ENCODE results near the gene CDH4. TPM values are rescaled to one million over a fixed set of nuclear protein-coding genes. Genes with fewer than 3 reads are reported as not detected.

Gene CDH4
- total RNA-seq, 2 donors from 2014 or later, result 0.29 to 0.45 TPM

- H3K27me3 Mint-ChIP-seq, result peaks cover 6% of the 10 kb centered on the region
- no peaks in the 10 kb centered on the region for H3K9me3 Mint-ChIP-seq
- no peaks in the 10 kb centered on the region for H3K4me1 Mint-ChIP-seq
- H3K27ac Mint-ChIP-seq, result no peak overlapping the region
- H3K4me3 Mint-ChIP-seq, result no peak overlapping the region
- no peak for ATAC-seq (replicated peaks)
- H3K36me3 Mint-ChIP-seq (ENCODE audit: low read depth), result no peaks in the 10 kb centered on the region
Measured at GRCh38 chr20:61528591-61528990, 276.5 kb downstream of the CDH4 start.

GRCh38 chr20:61529354-61529753, 277.3 kb downstream of the CDH4 start:
- no peak for ATAC-seq (replicated peaks)
- H3K36me3 Mint-ChIP-seq (ENCODE audit: low read depth), result no peaks in the 10 kb centered on the region
- no peaks in the 10 kb centered on the region for H3K9me3 Mint-ChIP-seq
- H3K27ac Mint-ChIP-seq, result no peak overlapping the region
- no peaks in the 10 kb centered on the region for H3K4me1 Mint-ChIP-seq
- H3K27me3 Mint-ChIP-seq, result peaks cover 6% of the 10 kb centered on the region
- H3K4me3 Mint-ChIP-seq, result no peak overlapping the region

- Mint-ChIP-seq H3K9me3 (no peaks in the 10 kb centered on the region), H3K4me3 (no peak overlapping the region), H3K27ac (no peak overlapping the region), H3K36me3 (ENCODE audit: low read depth) (no peaks in the 10 kb centered on the region), H3K27me3 (peaks cover 3% of the 10 kb centered on the region), H3K4me1 (no peaks in the 10 kb centered on the region)
- ATAC-seq (replicated peaks), result no peak
Measured at GRCh38 chr20:61531553-61532345, 279.7 kb downstream of the CDH4 start.

- H3K4me3 Mint-ChIP-seq, result no peak overlapping the region
- no peaks in the 10 kb centered on the region for H3K36me3 Mint-ChIP-seq (ENCODE audit: low read depth)
- H3K27me3 Mint-ChIP-seq, result peaks cover 3% of the 10 kb centered on the region
- H3K27ac Mint-ChIP-seq, result no peak overlapping the region
- no peaks in the 10 kb centered on the region for H3K9me3 Mint-ChIP-seq
- ATAC-seq (replicated peaks), result no peak
- no peaks in the 10 kb centered on the region for H3K4me1 Mint-ChIP-seq
Measured at GRCh38 chr20:61532736-61533135, 280.7 kb downstream of the CDH4 start.

GRCh38 chr20:61533231-61533631, 281.2 kb downstream of the CDH4 start:
- no peak overlapping the region for H3K27ac Mint-ChIP-seq
- H3K9me3 Mint-ChIP-seq, result no peaks in the 10 kb centered on the region
- no peaks in the 10 kb centered on the region for H3K4me1 Mint-ChIP-seq
- H3K36me3 Mint-ChIP-seq (ENCODE audit: low read depth), result no peaks in the 10 kb centered on the region
- H3K27me3 Mint-ChIP-seq, result peaks cover 3% of the 10 kb centered on the region
- no peak overlapping the region for H3K4me3 Mint-ChIP-seq
- no peak for ATAC-seq (replicated peaks)

- no peaks in the 10 kb centered on the region for H3K9me3 Mint-ChIP-seq
- peaks cover 3% of the 10 kb centered on the region for H3K27me3 Mint-ChIP-seq
- no peaks in the 10 kb centered on the region for H3K36me3 Mint-ChIP-seq (ENCODE audit: low read depth)
- H3K4me3 Mint-ChIP-seq, result no peak overlapping the region
- no peak for ATAC-seq (replicated peaks)
- no peak overlapping the region for H3K27ac Mint-ChIP-seq
- no peaks in the 10 kb centered on the region for H3K4me1 Mint-ChIP-seq
Measured at GRCh38 chr20:61534346-61534745, 282.3 kb downstream of the CDH4 start.

- H3K27ac Mint-ChIP-seq, result no peak overlapping the region
- no peaks in the 10 kb centered on the region for H3K9me3 Mint-ChIP-seq
- no peak overlapping the region for H3K4me3 Mint-ChIP-seq
- ATAC-seq (replicated peaks), result no peak
- no peaks in the 10 kb centered on the region for H3K36me3 Mint-ChIP-seq (ENCODE audit: low read depth)
- H3K4me1 Mint-ChIP-seq, result no peaks in the 10 kb centered on the region
- H3K27me3 Mint-ChIP-seq, result peaks cover 3% of the 10 kb centered on the region
Measured at GRCh38 chr20:61535091-61535490, 283.0 kb downstream of the CDH4 start.

- no peak for ATAC-seq (replicated peaks)
- H3K36me3 Mint-ChIP-seq (ENCODE audit: low read depth), result no peaks in the 10 kb centered on the region
- no peaks in the 10 kb centered on the region for H3K27me3 Mint-ChIP-seq
- no peaks in the 10 kb centered on the region for H3K4me1 Mint-ChIP-seq
- no peaks in the 10 kb centered on the region for H3K9me3 Mint-ChIP-seq
- H3K27ac Mint-ChIP-seq, result no peak overlapping the region
- no peak overlapping the region for H3K4me3 Mint-ChIP-seq
Measured at GRCh38 chr20:61535536-61535935, 283.5 kb downstream of the CDH4 start.

- no peaks in the 10 kb centered on the region for H3K36me3 Mint-ChIP-seq (ENCODE audit: low read depth)
- no peak overlapping the region for H3K27ac Mint-ChIP-seq
- H3K9me3 Mint-ChIP-seq, result no peaks in the 10 kb centered on the region
- H3K4me3 Mint-ChIP-seq, result no peak overlapping the region
- no peaks in the 10 kb centered on the region for H3K27me3 Mint-ChIP-seq
- ATAC-seq (replicated peaks), result no peak
- no peaks in the 10 kb centered on the region for H3K4me1 Mint-ChIP-seq
Measured at GRCh38 chr20:61535956-61536355, 283.9 kb downstream of the CDH4 start.

- Mint-ChIP-seq H3K9me3 (no peaks in the 10 kb centered on the region), H3K4me3 (no peak overlapping the region), H3K27me3 (no peaks in the 10 kb centered on the region), H3K27ac (no peak overlapping the region), H3K4me1 (no peaks in the 10 kb centered on the region), H3K36me3 (ENCODE audit: low read depth) (no peaks in the 10 kb centered on the region)
- ATAC-seq (replicated peaks), result no peak
Measured at GRCh38 chr20:61536671-61537070, 284.6 kb downstream of the CDH4 start.

- no peaks in the 10 kb centered on the region for H3K36me3 Mint-ChIP-seq (ENCODE audit: low read depth)
- no peak overlapping the region for H3K4me3 Mint-ChIP-seq
- ATAC-seq (replicated peaks), result no peak
- no peaks in the 10 kb centered on the region for H3K4me1 Mint-ChIP-seq
- H3K9me3 Mint-ChIP-seq, result no peaks in the 10 kb centered on the region
- no peak overlapping the region for H3K27ac Mint-ChIP-seq
- no peaks in the 10 kb centered on the region for H3K27me3 Mint-ChIP-seq
Measured at GRCh38 chr20:61537239-61538182, 285.4 kb downstream of the CDH4 start.

- H3K36me3 Mint-ChIP-seq (ENCODE audit: low read depth), result no peaks in the 10 kb centered on the region
- H3K27ac Mint-ChIP-seq, result no peak overlapping the region
- H3K4me3 Mint-ChIP-seq, result no peak overlapping the region
- no peaks in the 10 kb centered on the region for H3K9me3 Mint-ChIP-seq
- no peak for ATAC-seq (replicated peaks)
- no peaks in the 10 kb centered on the region for H3K4me1 Mint-ChIP-seq
- H3K27me3 Mint-ChIP-seq, result no peaks in the 10 kb centered on the region
Measured at GRCh38 chr20:61538183-61538942, 286.3 kb downstream of the CDH4 start.

GRCh38 chr20:61538943-61539265, 286.8 kb downstream of the CDH4 start:
- no peak overlapping the region for H3K4me3 Mint-ChIP-seq
- no peaks in the 10 kb centered on the region for H3K27me3 Mint-ChIP-seq
- no peaks in the 10 kb centered on the region for H3K9me3 Mint-ChIP-seq
- H3K4me1 Mint-ChIP-seq, result no peaks in the 10 kb centered on the region
- H3K36me3 Mint-ChIP-seq (ENCODE audit: low read depth), result no peaks in the 10 kb centered on the region
- ATAC-seq (replicated peaks), result no peak
- no peak overlapping the region for H3K27ac Mint-ChIP-seq

GRCh38 chr20:61539706-61540360, 287.8 kb downstream of the CDH4 start:
- Mint-ChIP-seq H3K4me3 (no peak overlapping the region), H3K36me3 (ENCODE audit: low read depth) (no peaks in the 10 kb centered on the region), H3K9me3 (no peaks in the 10 kb centered on the region), H3K27me3 (no peaks in the 10 kb centered on the region), H3K27ac (no peak overlapping the region), H3K4me1 (no peaks in the 10 kb centered on the region)
- no peak for ATAC-seq (replicated peaks)
